Vagina (tissue), 2 donors: Measurements from ENCODE around the gene CACNA1C. TPM values are rescaled to one million over a fixed set of nuclear protein-coding genes. Genes with fewer than 3 reads are reported as not detected.
A peak's percentile ranks its signal among the peaks of the same experiment; 100 is the strongest.

ENCODE experiments used
- DNase-seq, 2 donors: peaks; one replicate each; pipeline ENCODE4 v3.0.0-alpha.2; 2017; ENCODE audit errors: extremely low spot score in 2 of 2
- H3K27ac ChIP-seq: fragments of 200-600 bp; sonication (generic); one replicate; pipeline ENCODE4 v1.5.1; 2019
- H3K27me3 ChIP-seq: fragments of 200-600 bp; sonication (generic); one replicate; pipeline ENCODE4 v1.5.1; 2019
- H3K36me3 ChIP-seq, 2 donors: fragments of 200-600 bp; sonication (generic); one replicate each; pipeline ENCODE4 v1.5.1; 2017 to 2019
- H3K4me1 ChIP-seq: fragments of 200-600 bp; sonication (generic); one replicate; pipeline ENCODE4 v1.5.1; 2019
- H3K4me3 ChIP-seq, 2 donors: fragments of 200-600 bp; sonication (generic); 1 replicate in 1 of 2; 2 replicates in 1 of 2; pipeline ENCODE4 v1.5.1; 2016 to 2019
- H3K9me3 ChIP-seq: fragments of 200-600 bp; sonication (generic); one replicate; pipeline ENCODE4 v1.5.1; 2019
- POLR2A ChIP-seq, 2 donors: fragments of 450-650 bp; IDR thresholded peaks; one replicate each; pipeline ENCODE4 v1.6.1; 2017; ENCODE audit warnings: antibody characterized with exemption in 2 of 2, mild to moderate bottlenecking in 2 of 2, moderate library complexity in 2 of 2
- POLR2AphosphoS5 ChIP-seq, 2 donors: sonication (generic); formaldehyde crosslinking; IDR thresholded peaks; one replicate each; pipeline ENCODE4 v1.9.0; 2017; ENCODE audit warnings: antibody characterized with exemption in 2 of 2, mild to moderate bottlenecking in 2 of 2, low read depth in 1 of 2; ENCODE audit not compliant: insufficient read depth in 1 of 2
- intact Hi-C: fragments of 100-400 bp; cut with DNase I; formaldehyde crosslinking; loops from one replicate; pipeline ENCODE4 v1.15.1; 2023
- total RNA-seq: library from RNA; depleted of rRNA; stranded (reverse); fragments of >200 nt; gene quantifications from one replicate; pipeline ENCODE4 v1.2.3, GENCODE V29; 2016
- TF ChIP-seq, protein P1 (sequence below), 3 experiments: fragments of 450-650 bp in 2 of 3; fragments of 200-600 bp in 1 of 3; sonication (generic) in 1 of 3; IDR thresholded peaks; one replicate each; pipeline ENCODE4 v1.5.1; 2017 to 2019; ENCODE audit warnings: antibody characterized with exemption in 3 of 3, mild to moderate bottlenecking in 2 of 3, moderate library complexity in 2 of 3

The CACNA1C gene
- total RNA-seq = 9.8 TPM

DNA sequence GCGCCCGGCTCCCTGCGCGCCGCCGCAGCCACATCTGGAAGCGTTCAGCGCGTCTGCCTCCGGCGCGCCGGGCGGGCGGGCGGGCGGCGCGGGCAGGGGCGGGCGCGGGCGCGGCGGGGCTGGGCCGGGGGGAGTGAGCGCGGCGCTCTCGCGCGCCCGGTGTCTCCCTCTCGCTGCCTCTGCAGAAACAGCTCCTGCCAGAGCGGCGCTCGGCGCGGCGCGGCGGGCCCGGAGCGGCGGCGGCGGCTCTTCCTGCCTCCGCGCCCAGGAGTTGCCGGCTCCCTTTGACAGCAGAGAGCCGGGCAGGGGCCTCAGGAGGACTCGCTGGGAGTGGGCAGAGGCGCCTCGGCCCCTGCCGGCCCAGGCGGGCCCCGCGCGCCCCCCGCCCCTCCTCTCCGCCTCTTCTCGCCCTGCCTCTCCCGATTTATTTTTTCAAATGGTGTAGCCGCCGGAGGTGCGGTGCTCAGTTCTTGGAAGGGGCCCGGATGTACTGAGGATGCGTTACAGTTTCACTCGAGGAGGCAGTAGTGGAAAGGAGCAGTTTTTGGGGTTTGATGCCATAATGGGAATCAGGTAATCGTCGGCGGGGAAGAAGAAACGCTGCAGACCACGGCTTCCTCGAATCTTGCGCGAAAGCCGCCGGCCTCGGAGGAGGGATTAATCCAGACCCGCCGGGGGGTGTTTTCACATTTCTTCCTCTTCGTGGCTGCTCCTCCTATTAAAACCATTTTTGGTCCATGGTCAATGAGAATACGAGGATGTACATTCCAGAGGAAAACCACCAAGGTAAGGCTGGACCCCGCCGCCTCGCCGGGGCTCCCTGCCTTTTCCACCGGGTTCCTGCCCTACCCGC, at the start of gene CACNA1C:
Gene CACNA1C, plus strand, starts transcription at position 162 of the 853 bp plus-strand sequence. Its CDS starts 576 bp downstream, at position 738.
- Histone ChIP-seq H3K9me3 (no peaks in the 10 kb centered on the region), H3K4me1 (peaks cover 14% of the 10 kb centered on the region), H3K27me3 (no peaks in the 10 kb centered on the region), H3K4me3 (peak within 1 kb of the TSS; percentile 60 to 62), H3K27ac (peak within 1 kb of the TSS; percentile 90), H3K36me3 (no peaks in the 10 kb centered on the region)
- TF ChIP-seq POLR2AphosphoS5 (IDR thresholded peaks at IDR 0.05; ENCODE audit: insufficient read depth in 1 of 2, low read depth in 1 of 2) (peak in 1 of 2 donors; percentile 18), POLR2A (IDR thresholded peaks at IDR 0.05) (peak in 1 of 2 donors; percentile 17)
- TF ChIP-seq, protein P1, sequence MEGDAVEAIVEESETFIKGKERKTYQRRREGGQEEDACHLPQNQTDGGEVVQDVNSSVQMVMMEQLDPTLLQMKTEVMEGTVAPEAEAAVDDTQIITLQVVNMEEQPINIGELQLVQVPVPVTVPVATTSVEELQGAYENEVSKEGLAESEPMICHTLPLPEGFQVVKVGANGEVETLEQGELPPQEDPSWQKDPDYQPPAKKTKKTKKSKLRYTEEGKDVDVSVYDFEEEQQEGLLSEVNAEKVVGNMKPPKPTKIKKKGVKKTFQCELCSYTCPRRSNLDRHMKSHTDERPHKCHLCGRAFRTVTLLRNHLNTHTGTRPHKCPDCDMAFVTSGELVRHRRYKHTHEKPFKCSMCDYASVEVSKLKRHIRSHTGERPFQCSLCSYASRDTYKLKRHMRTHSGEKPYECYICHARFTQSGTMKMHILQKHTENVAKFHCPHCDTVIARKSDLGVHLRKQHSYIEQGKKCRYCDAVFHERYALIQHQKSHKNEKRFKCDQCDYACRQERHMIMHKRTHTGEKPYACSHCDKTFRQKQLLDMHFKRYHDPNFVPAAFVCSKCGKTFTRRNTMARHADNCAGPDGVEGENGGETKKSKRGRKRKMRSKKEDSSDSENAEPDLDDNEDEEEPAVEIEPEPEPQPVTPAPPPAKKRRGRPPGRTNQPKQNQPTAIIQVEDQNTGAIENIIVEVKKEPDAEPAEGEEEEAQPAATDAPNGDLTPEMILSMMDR (IDR thresholded peaks at IDR 0.05) = peak in 2 of 3 experiments; percentile 3 to 38
- intact Hi-C loops = loop anchor here (5.0 to 10.0 kb wide), 4 partner anchors 112 to 529 kb away; no protein-coding TSS in a partner anchor
- no peak for DNase-seq

GRCh38 chr12:2003676-2004112, 49.1 kb upstream of the CACNA1C start:
- Histone ChIP-seq H3K27ac (peak overlapping the region; percentile 88), H3K36me3 (no peaks in the 10 kb centered on the region), H3K27me3 (no peaks in the 10 kb centered on the region), H3K4me1 (peaks cover 31% of the 10 kb centered on the region), H3K4me3 (peak overlapping the region; percentile 77 to 92), H3K9me3 (no peaks in the 10 kb centered on the region)
- TF ChIP-seq POLR2A (IDR thresholded peaks at IDR 0.05) = no peak
- no peak for TF ChIP-seq POLR2AphosphoS5 (IDR thresholded peaks at IDR 0.05; ENCODE audit: insufficient read depth in 1 of 2, low read depth in 1 of 2)
- intact Hi-C loops = no loop called here
- DNase-seq = no peak

- intact Hi-C loops = no loop called here
- Histone ChIP-seq H3K9me3 (no peaks in the 10 kb centered on the region), H3K27me3 (no peaks in the 10 kb centered on the region), H3K4me1 (peaks cover 31% of the 10 kb centered on the region), H3K27ac (peak within 1 kb of the TSS; percentile 88), H3K36me3 (no peaks in the 10 kb centered on the region), H3K4me3 (peak within 1 kb of the TSS; percentile 77 to 92)
- peak in 1 of 2 donors; percentile 97 for DNase-seq
- TF ChIP-seq POLR2AphosphoS5 (IDR thresholded peaks at IDR 0.05; ENCODE audit: insufficient read depth in 1 of 2, low read depth in 1 of 2) (peak; percentile 89 to 96), POLR2A (IDR thresholded peaks at IDR 0.05) (peak in 1 of 2 donors; percentile 62)
- TF ChIP-seq, protein P1 (IDR thresholded peaks at IDR 0.05) = no peak
Observed at GRCh38 chr12:2004113-2004929, 48.5 kb upstream of the CACNA1C start, which contains the start of gene DCP1B. Gene DCP1B (minus strand): TSS chr12:2004457. CDS start chr12:2004431, 26 bp downstream.

GRCh38 chr12:2008677-2009076, 44.1 kb upstream of the CACNA1C start:
- no peaks in the 10 kb centered on the region for H3K36me3 ChIP-seq
- no peak for TF ChIP-seq POLR2AphosphoS5 (IDR thresholded peaks at IDR 0.05; ENCODE audit: insufficient read depth in 1 of 2, low read depth in 1 of 2)
- DNase-seq = no peak
- intact Hi-C loops = no loop called here
- no peak overlapping the region for H3K4me3 ChIP-seq
- H3K4me1 ChIP-seq = peaks cover 3% of the 10 kb centered on the region
- no peaks in the 10 kb centered on the region for H3K9me3 ChIP-seq
- H3K27me3 ChIP-seq = no peaks in the 10 kb centered on the region
- H3K27ac ChIP-seq = no peak overlapping the region

DNA sequence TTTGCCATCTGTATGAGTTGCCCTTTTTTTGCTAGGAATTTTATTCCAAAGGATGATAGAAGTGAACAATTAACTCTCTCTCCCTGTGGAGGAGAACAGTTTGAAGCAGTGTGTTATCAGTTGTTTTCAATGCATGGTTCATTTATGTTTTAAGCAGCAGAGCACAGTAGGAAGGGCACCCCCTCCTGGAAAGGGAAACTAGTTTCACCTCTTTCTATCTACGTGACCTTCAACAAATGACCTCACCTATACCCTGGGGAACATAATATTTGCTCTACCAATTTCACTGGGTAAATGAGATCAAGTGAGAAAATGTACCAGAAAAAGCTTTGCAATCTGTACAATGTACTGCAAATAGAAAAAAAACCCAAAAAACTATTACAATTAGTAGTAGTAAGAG, 43.2 kb upstream of the CACNA1C start:
- Histone ChIP-seq H3K27ac (no peak overlapping the region), H3K36me3 (no peaks in the 10 kb centered on the region), H3K27me3 (no peaks in the 10 kb centered on the region), H3K4me3 (no peak overlapping the region), H3K9me3 (no peaks in the 10 kb centered on the region), H3K4me1 (peaks cover 11% of the 10 kb centered on the region)
- intact Hi-C loops = no loop called here
- DNase-seq = no peak
- TF ChIP-seq POLR2A (IDR thresholded peaks at IDR 0.05) (no peak), POLR2AphosphoS5 (IDR thresholded peaks at IDR 0.05; ENCODE audit: insufficient read depth in 1 of 2, low read depth in 1 of 2) (no peak)
- TF ChIP-seq, protein P1 (IDR thresholded peaks at IDR 0.05) = no peak
